ENCODE data around the gene PRPSAP2.
"Not testable (repeated sequence)": the region's sequence is repeated elsewhere in the genome, so short reads cannot be mapped to it uniquely, and the experiment has no call there.

The PRPSAP2 gene

DNA sequence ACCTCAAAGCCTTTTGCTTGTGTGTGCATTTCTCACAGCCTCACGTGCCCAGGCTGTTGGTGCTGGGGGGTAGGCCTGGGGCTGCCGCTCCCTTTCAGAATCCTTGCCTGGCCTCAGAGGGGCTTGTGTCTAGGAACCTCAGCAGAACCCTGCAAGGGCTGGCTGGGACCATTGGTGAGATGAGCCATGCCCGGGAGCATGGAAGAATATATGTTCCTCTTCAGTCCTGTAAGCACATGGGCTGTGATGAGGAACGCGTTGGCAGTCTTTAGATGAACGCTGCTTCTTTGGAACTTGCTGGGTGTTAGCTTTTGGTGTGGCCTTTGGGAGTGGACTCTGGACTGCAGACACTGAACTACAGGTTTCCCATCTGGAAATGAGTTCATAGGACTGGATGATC lies 62.0 kb downstream of the PRPSAP2 start:
- H3K27ac Mint-ChIP-seq, result peak overlapping the region; percentile 58
- H3K4me1 Mint-ChIP-seq, result peaks cover 50% of the 10 kb centered on the region
- no peaks in the 10 kb centered on the region for H3K9me3 Mint-ChIP-seq
- ATAC-seq, result no peak
- H3K36me3 Mint-ChIP-seq, result peaks cover 38% of the 10 kb centered on the region
- H3K27me3 Mint-ChIP-seq, result no peaks in the 10 kb centered on the region
- no peak overlapping the region for H3K4me3 Mint-ChIP-seq

DNA sequence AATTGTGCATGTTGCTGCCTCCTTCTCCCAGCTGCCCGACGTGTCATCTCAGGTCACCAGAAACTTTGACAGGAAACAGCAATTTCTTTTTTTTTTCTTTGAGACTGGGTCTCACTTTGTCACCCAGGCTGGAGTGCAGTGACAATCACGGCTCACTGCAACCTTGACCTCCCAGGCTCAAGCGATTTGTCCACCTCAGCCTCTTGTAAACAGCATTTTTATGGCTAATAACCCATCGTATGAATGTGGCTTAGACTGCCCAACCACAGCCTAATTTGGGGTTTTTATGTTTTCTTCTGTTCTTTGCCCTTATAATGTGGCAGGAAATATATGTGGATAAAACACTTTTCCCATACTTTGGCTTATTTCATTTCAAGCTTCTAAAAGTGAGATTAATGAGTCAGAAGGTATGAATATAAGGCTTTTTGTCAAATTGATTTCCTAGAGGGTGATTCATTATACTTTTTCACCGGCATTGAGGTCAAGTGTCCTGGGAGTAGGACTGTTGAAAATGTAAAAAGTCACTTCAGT lies 63.0 kb downstream of the PRPSAP2 start:
- H3K4me1 Mint-ChIP-seq, result peaks cover 50% of the 10 kb centered on the region
- H3K27ac Mint-ChIP-seq, result peak overlapping the region; percentile 93
- no peaks in the 10 kb centered on the region for H3K27me3 Mint-ChIP-seq
- no peaks in the 10 kb centered on the region for H3K9me3 Mint-ChIP-seq
- no peak for ATAC-seq
- H3K4me3 Mint-ChIP-seq, result no peak overlapping the region
- peaks cover 34% of the 10 kb centered on the region for H3K36me3 Mint-ChIP-seq

DNA sequence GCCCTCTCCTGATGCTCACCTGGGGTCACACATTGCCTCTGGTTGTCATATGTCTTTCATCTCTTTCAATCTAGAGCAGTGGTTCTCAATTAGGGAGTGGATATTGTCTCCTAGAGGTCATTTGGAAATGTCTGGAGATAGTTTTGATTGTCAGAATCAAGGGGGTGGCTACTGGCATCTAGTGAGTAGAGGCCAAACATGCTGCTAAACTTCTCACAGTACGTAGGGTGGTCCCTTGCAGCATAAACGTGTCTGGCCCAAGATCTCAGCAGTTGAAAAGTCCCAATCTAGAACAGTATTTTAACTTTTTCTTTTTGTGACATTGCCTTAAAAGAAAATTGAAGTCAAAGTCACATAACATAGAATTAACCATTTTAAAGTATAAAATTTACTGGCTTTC lies 63.6 kb downstream of the PRPSAP2 start:
- H3K27ac Mint-ChIP-seq, result peak overlapping the region; percentile 93
- H3K4me3 Mint-ChIP-seq, result peak overlapping the region; percentile 8
- ATAC-seq, result no peak
- no peaks in the 10 kb centered on the region for H3K9me3 Mint-ChIP-seq
- peaks cover 29% of the 10 kb centered on the region for H3K36me3 Mint-ChIP-seq
- H3K4me1 Mint-ChIP-seq, result peaks cover 50% of the 10 kb centered on the region
- H3K27me3 Mint-ChIP-seq, result no peaks in the 10 kb centered on the region

DNA sequence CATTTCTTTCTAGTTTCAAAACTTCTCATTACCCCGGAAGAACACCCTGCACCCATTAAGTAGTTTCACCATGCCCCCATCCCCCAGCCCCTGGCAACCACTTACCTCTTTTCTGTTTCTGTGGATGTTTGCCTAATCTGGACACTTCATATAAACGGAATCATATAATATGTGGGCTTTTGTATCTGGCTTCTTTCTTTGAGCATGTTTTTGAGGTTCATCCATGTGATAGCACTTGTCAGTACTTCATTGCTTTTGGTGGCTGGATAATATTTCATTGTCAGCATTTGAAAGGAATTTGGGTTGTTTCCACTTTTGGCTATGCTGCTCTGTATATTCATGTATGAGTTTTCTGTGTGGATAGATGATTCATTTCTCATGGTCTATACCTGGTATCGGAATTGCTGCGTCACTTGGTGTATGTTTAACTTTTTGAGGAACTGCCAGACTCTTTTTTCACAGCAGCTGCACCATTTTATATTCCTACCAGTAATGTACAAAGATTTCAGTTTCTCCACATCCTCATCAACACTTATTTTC lies 64.1 kb downstream of the PRPSAP2 start:
- Mint-ChIP-seq H3K4me1 (peaks cover 47% of the 10 kb centered on the region), H3K9me3 (no peaks in the 10 kb centered on the region), H3K36me3 (peaks cover 24% of the 10 kb centered on the region), H3K4me3 (peak overlapping the region; percentile 67), H3K27me3 (no peaks in the 10 kb centered on the region), H3K27ac (peak overlapping the region; percentile 93)
- ATAC-seq, result peak; percentile 93

DNA sequence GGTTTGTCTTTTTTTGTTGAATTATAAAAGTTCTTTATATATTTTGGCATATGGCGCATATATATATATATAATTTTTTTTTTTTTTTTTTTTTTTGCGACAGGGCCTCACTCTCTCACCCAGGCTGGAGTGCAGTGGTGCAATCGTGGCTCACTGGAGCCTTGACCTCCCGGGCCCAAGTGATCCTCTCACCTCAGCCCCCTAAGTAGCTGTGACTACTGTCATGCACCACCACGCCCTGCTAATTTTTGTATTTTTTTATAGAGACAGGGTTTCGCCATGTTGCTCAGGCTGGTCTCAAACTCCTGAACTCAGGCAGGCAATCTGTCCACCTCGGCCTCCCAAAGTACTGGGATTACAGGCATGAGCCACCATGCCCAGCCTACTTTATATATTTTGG lies 64.7 kb downstream of the PRPSAP2 start:
- peaks cover 41% of the 10 kb centered on the region for H3K4me1 Mint-ChIP-seq
- ATAC-seq, result not testable (repeated sequence)
- H3K27ac Mint-ChIP-seq, result peak overlapping the region; percentile 93

DNA sequence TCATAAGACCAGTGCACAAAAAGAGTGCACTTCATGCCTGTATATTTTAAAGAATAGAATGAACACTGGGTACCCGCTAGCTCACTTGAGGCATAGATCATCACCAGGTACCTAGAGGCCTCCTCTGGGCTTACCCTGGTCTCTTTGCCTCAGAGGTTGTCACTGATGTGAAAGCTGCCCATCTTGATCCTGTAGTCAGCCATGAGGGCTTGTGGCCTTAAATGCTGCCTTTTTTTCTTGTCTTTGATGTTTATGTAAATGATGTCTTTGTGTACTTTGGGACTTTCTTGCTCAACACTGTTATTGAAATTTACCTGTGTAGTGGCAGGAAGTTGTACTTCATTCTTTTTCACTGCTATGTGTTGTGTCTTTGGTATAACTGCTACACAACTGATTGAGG lies 67.3 kb downstream of the PRPSAP2 start:
- no peak overlapping the region for H3K27ac Mint-ChIP-seq
- no peaks in the 10 kb centered on the region for H3K9me3 Mint-ChIP-seq
- H3K4me1 Mint-ChIP-seq, result peaks cover 26% of the 10 kb centered on the region
- no peak for ATAC-seq
- no peak overlapping the region for H3K4me3 Mint-ChIP-seq
- H3K27me3 Mint-ChIP-seq, result no peaks in the 10 kb centered on the region
- H3K36me3 Mint-ChIP-seq, result peaks cover 34% of the 10 kb centered on the region

More for the DNA sequence above, 64.7 kb downstream of the PRPSAP2 start:
- H3K9me3 Mint-ChIP-seq, H3K27me3 Mint-ChIP-seq: not testable (repeated sequence)
- Mint-ChIP-seq H3K36me3 (peaks cover 22% of the 10 kb centered on the region), H3K4me3 (peak overlapping the region; percentile 9)

DNA sequence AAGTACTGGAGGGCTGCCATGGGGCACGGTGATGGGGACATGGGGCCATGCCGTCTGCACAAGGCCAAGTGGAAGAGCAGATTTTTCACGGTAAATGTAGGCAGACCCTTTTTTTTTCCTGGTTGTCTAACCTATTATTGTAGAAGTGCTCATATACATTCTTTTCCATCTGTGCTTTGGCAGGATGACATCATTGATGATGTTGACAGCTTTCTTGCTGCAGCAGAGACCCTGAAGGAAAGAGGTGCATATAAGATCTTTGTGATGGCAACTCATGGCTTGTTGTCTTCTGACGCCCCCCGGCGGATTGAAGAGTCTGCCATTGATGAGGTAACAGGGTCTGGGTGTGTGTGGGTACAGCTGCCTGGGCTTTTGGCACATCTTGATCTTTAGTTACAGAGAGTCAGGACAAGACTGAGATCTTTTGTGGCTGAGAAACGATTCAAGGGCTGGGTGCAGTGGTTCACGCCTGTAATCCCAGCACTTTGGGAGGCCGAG lies 70.7 kb downstream of the PRPSAP2 start:
- Mint-ChIP-seq H3K4me1 (peaks cover 17% of the 10 kb centered on the region), H3K9me3 (no peaks in the 10 kb centered on the region), H3K4me3 (no peak overlapping the region)

DNA sequence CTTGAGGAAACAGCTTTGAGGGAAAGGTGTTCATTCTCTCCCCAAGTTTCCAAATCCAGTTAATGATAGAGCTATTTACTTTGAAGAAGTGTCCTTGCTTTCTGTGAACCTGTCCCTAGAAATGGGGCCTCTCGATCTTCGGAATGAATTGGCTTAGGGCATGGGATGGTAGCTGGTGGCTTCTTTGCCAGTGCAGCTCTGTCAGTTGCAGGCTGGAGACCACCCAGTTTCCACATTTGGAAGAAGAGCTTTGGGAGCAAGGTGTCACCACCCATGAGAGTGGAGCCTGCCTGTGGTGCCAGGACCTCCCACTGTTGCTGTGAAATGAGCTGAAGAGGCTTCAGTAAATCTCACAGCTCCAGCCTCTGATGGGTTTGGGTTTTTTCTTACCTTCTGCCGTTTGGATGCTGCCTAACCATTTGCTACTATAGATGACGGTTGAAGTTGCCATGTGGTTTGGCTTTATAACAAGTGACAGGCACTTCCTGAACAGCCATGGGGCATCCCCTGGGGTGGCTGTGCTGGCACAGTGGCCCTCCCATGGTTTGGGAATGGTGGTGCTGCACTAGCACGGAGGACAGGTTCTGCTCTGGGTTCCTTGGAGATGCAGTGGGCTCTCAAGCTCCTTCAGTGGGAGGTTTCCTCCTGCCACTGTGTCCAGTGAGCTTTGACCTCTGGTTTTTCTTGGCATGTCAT lies 74.6 kb downstream of the PRPSAP2 start:
- H3K4me3 Mint-ChIP-seq, result no peak overlapping the region
- H3K9me3 Mint-ChIP-seq, result no peaks in the 10 kb centered on the region
- no peak overlapping the region for H3K27ac Mint-ChIP-seq

More for the DNA sequence above, 70.7 kb downstream of the PRPSAP2 start:
- no peak overlapping the region for H3K27ac Mint-ChIP-seq
- ATAC-seq, result no peak
- peaks cover 3% of the 10 kb centered on the region for H3K27me3 Mint-ChIP-seq
- peaks cover 54% of the 10 kb centered on the region for H3K36me3 Mint-ChIP-seq

DNA sequence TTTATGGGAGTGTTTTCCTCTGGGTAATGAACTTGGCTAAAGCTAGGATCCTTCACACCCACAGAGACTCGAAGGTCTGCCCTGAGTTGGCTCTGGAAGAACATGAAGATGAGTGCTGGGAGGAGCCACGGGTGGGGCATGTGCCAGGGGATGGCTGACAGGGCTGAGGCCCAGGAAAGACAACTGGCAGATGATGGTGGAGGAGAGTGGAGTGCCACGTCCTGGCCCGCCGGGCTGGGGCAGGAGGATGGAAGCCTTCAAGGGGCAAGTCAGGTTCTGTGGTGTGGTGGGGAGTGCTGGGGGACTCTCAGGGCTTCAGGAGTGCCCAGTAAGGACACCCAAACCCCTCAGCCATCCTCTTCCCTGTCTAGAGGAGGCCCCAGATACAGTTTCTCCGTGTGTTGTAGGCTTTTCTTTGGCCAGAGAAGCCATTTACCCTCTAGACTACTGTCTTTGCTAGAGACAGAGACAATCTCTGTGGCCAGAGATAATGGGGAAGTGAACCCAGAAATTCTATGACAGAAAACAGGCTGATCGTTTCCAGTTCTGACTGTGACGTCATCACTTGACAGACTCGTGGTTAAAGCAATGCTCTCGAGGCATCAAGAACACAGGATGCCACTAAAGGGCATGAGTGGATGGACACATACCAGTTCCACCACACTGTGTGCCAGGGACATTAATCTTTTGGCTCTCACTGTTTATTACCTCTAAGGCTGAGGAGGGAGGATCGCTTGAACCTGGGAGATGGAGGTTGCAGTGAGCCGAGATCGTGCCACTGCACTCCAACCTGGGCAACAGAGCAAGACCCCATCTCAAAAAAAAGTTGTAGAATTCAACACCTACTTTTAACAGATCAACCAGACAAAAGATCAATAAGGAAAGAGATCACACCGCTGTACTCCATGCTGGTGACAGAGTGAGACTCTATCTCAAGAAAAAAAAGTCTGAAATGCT lies 75.4 kb downstream of the PRPSAP2 start:
- Mint-ChIP-seq H3K27ac (no peak overlapping the region), H3K4me1 (peaks cover 18% of the 10 kb centered on the region), H3K27me3 (peaks cover 13% of the 10 kb centered on the region), H3K4me3 (no peak overlapping the region), H3K36me3 (peaks cover 38% of the 10 kb centered on the region), H3K9me3 (no peaks in the 10 kb centered on the region)
- ATAC-seq, result peak; percentile 59

More for the DNA sequence above, 74.6 kb downstream of the PRPSAP2 start:
- peaks cover 18% of the 10 kb centered on the region for H3K4me1 Mint-ChIP-seq
- H3K36me3 Mint-ChIP-seq, result peaks cover 44% of the 10 kb centered on the region
- ATAC-seq, result no peak
- peaks cover 13% of the 10 kb centered on the region for H3K27me3 Mint-ChIP-seq

DNA sequence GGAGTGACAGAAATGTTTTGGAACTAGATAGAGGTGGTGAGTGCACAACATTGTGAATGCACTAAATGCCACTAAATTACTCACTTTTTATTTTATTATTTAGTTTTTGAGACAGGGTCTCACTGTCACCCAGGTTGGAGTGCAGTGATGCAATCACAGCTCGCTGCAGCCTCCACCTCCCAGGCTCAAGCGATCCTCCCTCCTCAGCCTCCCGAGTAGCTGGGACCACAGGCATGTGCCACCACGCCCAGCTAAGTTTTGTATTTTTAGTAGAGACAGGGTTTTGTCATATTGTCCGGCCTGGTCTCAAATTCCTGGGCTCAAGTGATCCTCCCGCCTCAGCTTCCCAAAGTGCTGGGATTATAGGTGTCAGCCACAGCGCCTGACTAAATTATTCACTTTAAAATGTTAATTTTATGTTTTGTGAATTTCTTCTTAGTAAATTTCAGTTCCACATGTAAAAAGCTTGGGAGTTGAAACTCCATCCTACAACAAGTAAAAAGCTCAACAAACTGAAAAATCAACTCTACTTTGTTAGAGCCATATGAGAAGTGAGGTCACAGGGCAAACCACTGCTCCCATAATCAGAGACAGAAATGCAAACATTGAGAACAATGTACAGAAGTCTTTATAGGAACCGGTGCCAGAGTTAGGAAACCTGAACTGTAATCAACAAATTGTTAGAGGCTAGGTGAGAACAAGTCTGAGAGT lies 80.2 kb downstream of the PRPSAP2 start:
- ATAC-seq, result no peak
- Mint-ChIP-seq H3K9me3 (no peaks in the 10 kb centered on the region), H3K4me1 (peaks cover 7% of the 10 kb centered on the region), H3K27ac (no peak overlapping the region), H3K36me3 (no peaks in the 10 kb centered on the region), H3K27me3 (peaks cover 38% of the 10 kb centered on the region), H3K4me3 (no peak overlapping the region)

DNA sequence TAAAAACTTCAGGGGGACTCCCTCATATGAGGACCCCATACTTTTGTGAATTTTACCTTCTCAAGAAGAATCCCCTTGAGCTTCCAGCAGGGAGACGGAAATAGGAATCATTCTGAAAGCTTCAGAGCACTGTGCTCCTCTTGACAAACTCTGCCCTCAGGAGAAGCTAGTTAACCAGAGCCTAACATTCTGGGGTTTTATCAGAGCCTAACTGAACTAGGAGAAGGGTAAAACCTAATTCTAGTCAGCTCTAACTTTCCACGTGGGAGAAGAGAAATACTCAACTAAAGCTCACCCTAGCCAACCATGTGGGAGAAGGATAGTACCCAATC lies 80.7 kb downstream of the PRPSAP2 start:
- Mint-ChIP-seq H3K27ac (no peak overlapping the region), H3K4me1 (peaks cover 2% of the 10 kb centered on the region), H3K36me3 (no peaks in the 10 kb centered on the region), H3K4me3 (no peak overlapping the region), H3K27me3 (peaks cover 36% of the 10 kb centered on the region), H3K9me3 (no peaks in the 10 kb centered on the region)
- ATAC-seq, result no peak

DNA sequence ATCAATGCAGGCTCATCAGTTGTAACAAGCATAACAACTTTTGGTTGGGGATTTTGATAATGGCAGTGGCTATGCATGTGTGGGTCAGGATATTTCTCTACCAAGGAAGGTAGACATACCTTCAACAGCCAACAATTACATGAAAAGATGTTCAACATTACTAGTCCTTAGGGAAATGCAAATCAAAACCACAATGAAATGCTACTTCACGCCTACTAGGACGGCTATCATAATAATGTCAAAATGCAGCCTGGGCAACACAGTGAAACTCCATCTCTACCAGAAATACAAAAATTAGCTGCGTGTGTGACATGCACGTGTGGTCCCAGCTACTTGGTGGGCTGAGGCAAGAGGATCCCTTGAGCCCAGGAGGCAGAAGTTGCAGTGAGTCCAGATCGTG lies 86.7 kb downstream of the PRPSAP2 start:
- H3K27me3 Mint-ChIP-seq, result peaks cover 61% of the 10 kb centered on the region
- ATAC-seq, result peak; percentile 56
- no peak overlapping the region for H3K27ac Mint-ChIP-seq
- no peak overlapping the region for H3K4me3 Mint-ChIP-seq
- peaks cover 13% of the 10 kb centered on the region for H3K4me1 Mint-ChIP-seq
- no peaks in the 10 kb centered on the region for H3K9me3 Mint-ChIP-seq
- H3K36me3 Mint-ChIP-seq, result no peaks in the 10 kb centered on the region

DNA sequence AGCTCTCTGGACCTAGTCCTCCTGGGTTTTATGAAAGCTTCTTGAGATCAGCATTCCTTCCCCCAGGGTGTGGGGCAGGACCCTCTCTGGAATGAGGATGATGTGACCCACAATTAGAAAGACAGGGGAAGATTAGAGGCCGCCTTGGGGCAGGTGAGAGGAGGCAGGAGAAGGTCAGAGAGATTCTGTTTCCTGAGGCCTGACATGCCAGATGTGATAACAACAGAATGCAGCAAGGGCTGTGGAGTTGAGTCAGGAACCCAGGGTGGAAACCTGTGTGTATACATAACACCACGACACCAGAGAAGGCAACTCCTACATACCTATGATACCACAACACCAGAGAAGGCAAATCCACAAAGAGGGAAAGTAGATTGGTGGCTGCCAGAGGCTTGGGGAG lies 88.6 kb downstream of the PRPSAP2 start:
- no peak for ATAC-seq
- Mint-ChIP-seq H3K27ac (no peak overlapping the region), H3K9me3 (no peaks in the 10 kb centered on the region), H3K4me1 (peaks cover 13% of the 10 kb centered on the region), H3K36me3 (no peaks in the 10 kb centered on the region), H3K27me3 (peaks cover 58% of the 10 kb centered on the region), H3K4me3 (no peak overlapping the region)

DNA sequence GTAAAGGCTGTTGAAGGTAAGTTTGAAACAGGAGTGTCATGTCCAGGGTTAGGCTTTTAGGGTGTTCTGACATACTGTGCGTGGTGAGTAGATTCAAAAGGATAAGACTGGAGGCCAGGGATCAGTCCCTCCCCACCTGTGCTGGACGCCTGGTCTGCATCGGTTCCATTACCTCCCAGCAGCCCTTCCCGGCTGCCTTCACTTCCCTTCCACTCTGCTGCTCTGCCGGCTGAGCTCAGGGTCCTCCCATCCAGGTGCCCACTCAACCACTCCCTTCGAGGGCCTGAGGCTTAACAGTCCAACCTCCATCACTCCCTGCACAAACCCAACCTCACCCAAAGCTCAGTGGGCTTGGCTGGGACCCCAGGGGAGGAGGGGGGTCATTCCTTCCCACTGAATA lies 89.9 kb downstream of the PRPSAP2 start:
- Mint-ChIP-seq H3K4me1 (peaks cover 13% of the 10 kb centered on the region), H3K4me3 (no peak overlapping the region), H3K9me3 (no peaks in the 10 kb centered on the region), H3K27me3 (peaks cover 49% of the 10 kb centered on the region), H3K36me3 (no peaks in the 10 kb centered on the region), H3K27ac (peak overlapping the region; percentile 26)
- ATAC-seq, result no peak
